ENCODE measurements around the gene HSP90AB1.

DNA sequence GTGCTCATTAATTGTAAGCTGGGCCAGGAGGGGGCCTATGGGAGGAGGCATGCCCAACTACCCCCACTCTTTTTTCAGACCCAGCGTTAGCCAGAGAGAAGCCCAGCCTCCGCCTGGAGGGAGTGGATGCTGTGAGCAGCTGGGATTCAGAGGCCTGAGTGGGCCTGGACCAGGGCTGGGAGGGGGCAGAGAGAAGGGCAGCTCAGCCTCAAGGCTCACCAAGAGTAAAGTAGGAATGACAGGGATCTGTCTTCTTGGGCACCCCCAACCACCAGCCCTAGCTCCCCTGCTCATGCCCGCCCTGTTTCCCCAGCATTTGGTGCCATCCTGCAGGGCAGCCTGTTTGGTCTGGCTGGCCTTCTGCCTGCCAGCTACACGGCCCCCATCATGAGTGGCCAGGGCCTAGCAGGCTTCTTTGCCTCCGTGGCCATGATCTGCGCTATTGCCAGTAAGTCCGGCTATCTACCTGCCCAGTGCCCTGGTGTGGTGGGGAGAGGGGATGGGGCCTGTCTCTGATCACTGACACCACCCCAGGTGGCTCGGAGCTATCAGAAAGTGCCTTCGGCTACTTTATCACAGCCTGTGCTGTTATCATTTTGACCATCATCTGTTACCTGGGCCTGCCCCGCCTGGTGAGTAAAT lies 16.7 kb upstream of the HSP90AB1 start:
- TF ChIP-seq, protein P1, sequence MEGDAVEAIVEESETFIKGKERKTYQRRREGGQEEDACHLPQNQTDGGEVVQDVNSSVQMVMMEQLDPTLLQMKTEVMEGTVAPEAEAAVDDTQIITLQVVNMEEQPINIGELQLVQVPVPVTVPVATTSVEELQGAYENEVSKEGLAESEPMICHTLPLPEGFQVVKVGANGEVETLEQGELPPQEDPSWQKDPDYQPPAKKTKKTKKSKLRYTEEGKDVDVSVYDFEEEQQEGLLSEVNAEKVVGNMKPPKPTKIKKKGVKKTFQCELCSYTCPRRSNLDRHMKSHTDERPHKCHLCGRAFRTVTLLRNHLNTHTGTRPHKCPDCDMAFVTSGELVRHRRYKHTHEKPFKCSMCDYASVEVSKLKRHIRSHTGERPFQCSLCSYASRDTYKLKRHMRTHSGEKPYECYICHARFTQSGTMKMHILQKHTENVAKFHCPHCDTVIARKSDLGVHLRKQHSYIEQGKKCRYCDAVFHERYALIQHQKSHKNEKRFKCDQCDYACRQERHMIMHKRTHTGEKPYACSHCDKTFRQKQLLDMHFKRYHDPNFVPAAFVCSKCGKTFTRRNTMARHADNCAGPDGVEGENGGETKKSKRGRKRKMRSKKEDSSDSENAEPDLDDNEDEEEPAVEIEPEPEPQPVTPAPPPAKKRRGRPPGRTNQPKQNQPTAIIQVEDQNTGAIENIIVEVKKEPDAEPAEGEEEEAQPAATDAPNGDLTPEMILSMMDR (tag by site-specific recombination; IDR thresholded peaks at IDR 0.05): no peak
- no peak for TF ChIP-seq YY1 (tag by site-specific recombination; IDR thresholded peaks at IDR 0.05)
- no peak for TF ChIP-seq ZBTB7A (tag by site-specific recombination; IDR thresholded peaks at IDR 0.05; ENCODE audit: low read depth)
- no peak for TF ChIP-seq ZNF274 (IDR thresholded peaks at IDR 0.05; ENCODE audit: low read length)
- no peak for TF ChIP-seq ZNF274 (tag by site-specific recombination; IDR thresholded peaks at IDR 0.05; ENCODE audit: borderline replicate concordance)
- TF ChIP-seq, protein P2, sequence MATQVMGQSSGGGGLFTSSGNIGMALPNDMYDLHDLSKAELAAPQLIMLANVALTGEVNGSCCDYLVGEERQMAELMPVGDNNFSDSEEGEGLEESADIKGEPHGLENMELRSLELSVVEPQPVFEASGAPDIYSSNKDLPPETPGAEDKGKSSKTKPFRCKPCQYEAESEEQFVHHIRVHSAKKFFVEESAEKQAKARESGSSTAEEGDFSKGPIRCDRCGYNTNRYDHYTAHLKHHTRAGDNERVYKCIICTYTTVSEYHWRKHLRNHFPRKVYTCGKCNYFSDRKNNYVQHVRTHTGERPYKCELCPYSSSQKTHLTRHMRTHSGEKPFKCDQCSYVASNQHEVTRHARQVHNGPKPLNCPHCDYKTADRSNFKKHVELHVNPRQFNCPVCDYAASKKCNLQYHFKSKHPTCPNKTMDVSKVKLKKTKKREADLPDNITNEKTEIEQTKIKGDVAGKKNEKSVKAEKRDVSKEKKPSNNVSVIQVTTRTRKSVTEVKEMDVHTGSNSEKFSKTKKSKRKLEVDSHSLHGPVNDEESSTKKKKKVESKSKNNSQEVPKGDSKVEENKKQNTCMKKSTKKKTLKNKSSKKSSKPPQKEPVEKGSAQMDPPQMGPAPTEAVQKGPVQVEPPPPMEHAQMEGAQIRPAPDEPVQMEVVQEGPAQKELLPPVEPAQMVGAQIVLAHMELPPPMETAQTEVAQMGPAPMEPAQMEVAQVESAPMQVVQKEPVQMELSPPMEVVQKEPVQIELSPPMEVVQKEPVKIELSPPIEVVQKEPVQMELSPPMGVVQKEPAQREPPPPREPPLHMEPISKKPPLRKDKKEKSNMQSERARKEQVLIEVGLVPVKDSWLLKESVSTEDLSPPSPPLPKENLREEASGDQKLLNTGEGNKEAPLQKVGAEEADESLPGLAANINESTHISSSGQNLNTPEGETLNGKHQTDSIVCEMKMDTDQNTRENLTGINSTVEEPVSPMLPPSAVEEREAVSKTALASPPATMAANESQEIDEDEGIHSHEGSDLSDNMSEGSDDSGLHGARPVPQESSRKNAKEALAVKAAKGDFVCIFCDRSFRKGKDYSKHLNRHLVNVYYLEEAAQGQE (tag by site-specific recombination; IDR thresholded peaks at IDR 0.05): no peak
- TF ChIP-seq ZNF530 (tag by site-specific recombination; IDR thresholded peaks at IDR 0.05; ENCODE audit: low read depth): no peak
- TF ChIP-seq, protein P3, sequence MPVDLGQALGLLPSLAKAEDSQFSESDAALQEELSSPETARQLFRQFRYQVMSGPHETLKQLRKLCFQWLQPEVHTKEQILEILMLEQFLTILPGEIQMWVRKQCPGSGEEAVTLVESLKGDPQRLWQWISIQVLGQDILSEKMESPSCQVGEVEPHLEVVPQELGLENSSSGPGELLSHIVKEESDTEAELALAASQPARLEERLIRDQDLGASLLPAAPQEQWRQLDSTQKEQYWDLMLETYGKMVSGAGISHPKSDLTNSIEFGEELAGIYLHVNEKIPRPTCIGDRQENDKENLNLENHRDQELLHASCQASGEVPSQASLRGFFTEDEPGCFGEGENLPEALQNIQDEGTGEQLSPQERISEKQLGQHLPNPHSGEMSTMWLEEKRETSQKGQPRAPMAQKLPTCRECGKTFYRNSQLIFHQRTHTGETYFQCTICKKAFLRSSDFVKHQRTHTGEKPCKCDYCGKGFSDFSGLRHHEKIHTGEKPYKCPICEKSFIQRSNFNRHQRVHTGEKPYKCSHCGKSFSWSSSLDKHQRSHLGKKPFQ (tag by site-specific recombination; IDR thresholded peaks at IDR 0.05): no peak
- TF ChIP-seq, protein P4, sequence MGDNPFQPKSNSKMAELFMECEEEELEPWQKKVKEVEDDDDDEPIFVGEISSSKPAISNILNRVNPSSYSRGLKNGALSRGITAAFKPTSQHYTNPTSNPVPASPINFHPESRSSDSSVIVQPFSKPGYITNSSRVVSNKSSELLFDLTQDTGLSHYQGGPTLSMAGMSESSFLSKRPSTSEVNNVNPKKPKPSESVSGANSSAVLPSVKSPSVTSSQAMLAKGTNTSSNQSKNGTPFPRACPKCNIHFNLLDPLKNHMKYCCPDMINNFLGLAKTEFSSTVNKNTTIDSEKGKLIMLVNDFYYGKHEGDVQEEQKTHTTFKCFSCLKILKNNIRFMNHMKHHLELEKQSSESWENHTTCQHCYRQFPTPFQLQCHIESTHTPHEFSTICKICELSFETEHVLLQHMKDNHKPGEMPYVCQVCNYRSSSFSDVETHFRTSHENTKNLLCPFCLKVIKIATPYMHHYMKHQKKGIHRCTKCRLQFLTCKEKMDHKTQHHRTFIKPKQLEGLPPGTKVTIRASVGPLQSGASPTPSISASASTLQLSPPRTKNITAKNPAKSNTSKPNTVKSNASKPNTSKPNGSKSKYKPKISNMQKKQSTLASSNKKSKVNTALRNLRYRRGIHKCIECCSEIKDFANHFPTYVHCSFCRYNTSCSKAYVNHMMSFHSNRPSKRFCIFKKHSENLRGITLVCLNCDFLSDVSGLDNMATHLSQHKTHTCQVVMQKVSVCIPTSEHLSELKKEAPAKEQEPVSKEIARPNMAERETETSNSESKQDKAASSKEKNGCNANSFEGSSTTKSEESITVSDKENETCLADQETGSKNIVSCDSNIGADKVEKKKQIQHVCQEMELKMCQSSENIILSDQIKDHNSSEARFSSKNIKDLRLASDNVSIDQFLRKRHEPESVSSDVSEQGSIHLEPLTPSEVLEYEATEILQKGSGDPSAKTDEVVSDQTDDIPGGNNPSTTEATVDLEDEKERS (tag by site-specific recombination; IDR thresholded peaks at IDR 0.05): no peak
- TF ChIP-seq, protein P5, sequence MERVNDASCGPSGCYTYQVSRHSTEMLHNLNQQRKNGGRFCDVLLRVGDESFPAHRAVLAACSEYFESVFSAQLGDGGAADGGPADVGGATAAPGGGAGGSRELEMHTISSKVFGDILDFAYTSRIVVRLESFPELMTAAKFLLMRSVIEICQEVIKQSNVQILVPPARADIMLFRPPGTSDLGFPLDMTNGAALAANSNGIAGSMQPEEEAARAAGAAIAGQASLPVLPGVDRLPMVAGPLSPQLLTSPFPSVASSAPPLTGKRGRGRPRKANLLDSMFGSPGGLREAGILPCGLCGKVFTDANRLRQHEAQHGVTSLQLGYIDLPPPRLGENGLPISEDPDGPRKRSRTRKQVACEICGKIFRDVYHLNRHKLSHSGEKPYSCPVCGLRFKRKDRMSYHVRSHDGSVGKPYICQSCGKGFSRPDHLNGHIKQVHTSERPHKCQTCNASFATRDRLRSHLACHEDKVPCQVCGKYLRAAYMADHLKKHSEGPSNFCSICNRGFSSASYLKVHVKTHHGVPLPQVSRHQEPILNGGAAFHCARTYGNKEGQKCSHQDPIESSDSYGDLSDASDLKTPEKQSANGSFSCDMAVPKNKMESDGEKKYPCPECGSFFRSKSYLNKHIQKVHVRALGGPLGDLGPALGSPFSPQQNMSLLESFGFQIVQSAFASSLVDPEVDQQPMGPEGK (tag by site-specific recombination; IDR thresholded peaks at IDR 0.05): no peak
- TF ChIP-seq ZNF138 (tag by site-specific recombination; IDR thresholded peaks at IDR 0.05; ENCODE audit: borderline replicate concordance): no peak
- TF ChIP-seq, protein P6, sequence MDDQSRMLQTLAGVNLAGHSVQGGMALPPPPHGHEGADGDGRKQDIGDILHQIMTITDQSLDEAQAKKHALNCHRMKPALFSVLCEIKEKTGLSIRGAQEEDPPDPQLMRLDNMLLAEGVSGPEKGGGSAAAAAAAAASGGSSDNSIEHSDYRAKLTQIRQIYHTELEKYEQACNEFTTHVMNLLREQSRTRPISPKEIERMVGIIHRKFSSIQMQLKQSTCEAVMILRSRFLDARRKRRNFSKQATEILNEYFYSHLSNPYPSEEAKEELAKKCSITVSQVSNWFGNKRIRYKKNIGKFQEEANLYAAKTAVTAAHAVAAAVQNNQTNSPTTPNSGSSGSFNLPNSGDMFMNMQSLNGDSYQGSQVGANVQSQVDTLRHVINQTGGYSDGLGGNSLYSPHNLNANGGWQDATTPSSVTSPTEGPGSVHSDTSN (CRISPR knock-in tag; IDR thresholded peaks at IDR 0.05): no peak
- no peak for TF ChIP-seq ZNF768 (tag by site-specific recombination; IDR thresholded peaks at IDR 0.05)
- TF ChIP-seq, protein P7, sequence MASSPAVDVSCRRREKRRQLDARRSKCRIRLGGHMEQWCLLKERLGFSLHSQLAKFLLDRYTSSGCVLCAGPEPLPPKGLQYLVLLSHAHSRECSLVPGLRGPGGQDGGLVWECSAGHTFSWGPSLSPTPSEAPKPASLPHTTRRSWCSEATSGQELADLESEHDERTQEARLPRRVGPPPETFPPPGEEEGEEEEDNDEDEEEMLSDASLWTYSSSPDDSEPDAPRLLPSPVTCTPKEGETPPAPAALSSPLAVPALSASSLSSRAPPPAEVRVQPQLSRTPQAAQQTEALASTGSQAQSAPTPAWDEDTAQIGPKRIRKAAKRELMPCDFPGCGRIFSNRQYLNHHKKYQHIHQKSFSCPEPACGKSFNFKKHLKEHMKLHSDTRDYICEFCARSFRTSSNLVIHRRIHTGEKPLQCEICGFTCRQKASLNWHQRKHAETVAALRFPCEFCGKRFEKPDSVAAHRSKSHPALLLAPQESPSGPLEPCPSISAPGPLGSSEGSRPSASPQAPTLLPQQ (tag by site-specific recombination; IDR thresholded peaks at IDR 0.05): no peak
